B cell (primary cell): ENCODE measurements around the gene ROBO2. TPM values are rescaled to one million over a fixed set of nuclear protein-coding genes. Genes with fewer than 3 reads are reported as not detected.

ENCODE experiments used
- ATAC-seq: fragments of 200-7000 bp; cut with Tn5 transposase; one replicate; pipeline ENCODE4 v1.10.0; 2021; ENCODE audit warnings: low read depth, mild to moderate bottlenecking, moderate number of reproducible peaks, moderate library complexity
- CTCF ChIA-PET: fragments of 350-600 bp; sonication (Branson Sonifier 250); formaldehyde crosslinking; loops from one replicate; lab custom pipeline; 2021; ENCODE audit warnings: antibody characterized with exemption, inconsistent platforms; lab: Charles Lee
- POLR2A ChIA-PET: fragments of 350-600 bp; sonication (Branson Sonifier 250); formaldehyde crosslinking; loops from one replicate; lab custom pipeline; 2021; ENCODE audit warnings: antibody characterized with exemption; lab: Charles Lee
- DNase-seq: peaks from one replicate; pipeline ENCODE4 v3.0.0; 2013
- H2AFZ ChIP-seq: 2 replicates; pipeline ENCODE4 v1.6.1; 2012; ENCODE audit warnings: mild to moderate bottlenecking, low read depth, low read length; ENCODE audit not compliant: insufficient read depth, poor library complexity, severe bottlenecking
- H3K27ac ChIP-seq, 2 donors: 1 replicate in 1 of 2; 2 replicates in 1 of 2; pipeline ENCODE4 v1.5.1; 2012 to 2013; ENCODE audit warnings: low read length in 2 of 2, mild to moderate bottlenecking in 2 of 2, moderate library complexity in 1 of 2
- H3K27me3 ChIP-seq, 4 experiments: fragments of 200-600 bp in 1 of 4; sonication (generic) in 1 of 4; replicated peaks in 1 of 4; 1 replicate in 2 of 4; 2 replicates in 2 of 4; pipeline versions ENCODE4 v1.6.1 to v1.7.0; 2013 to 2016; ENCODE audit warnings: low read length in 3 of 4, mild to moderate bottlenecking in 2 of 4, mixed read lengths in 1 of 4, moderate library complexity in 1 of 4; ENCODE audit not compliant: insufficient read depth in 4 of 4, control insufficient read depth in 3 of 4; ENCODE audit errors: control extremely low read depth in 1 of 4
- H3K36me3 ChIP-seq, 2 experiments: replicated peaks in 1 of 2; 1 replicate in 1 of 2; 2 replicates in 1 of 2; pipeline versions ENCODE4 v1.6.1 to v1.7.1; 2013; ENCODE audit warnings: low read length in 1 of 2; ENCODE audit not compliant: insufficient read depth in 2 of 2, control insufficient read depth in 1 of 2; ENCODE audit errors: control extremely low read depth in 1 of 2, extremely low read depth in 1 of 2
- H3K4me1 ChIP-seq, 2 donors: fragments of 200-600 bp in 1 of 2; sonication (generic) in 1 of 2; 1 replicate in 1 of 2; 2 replicates in 1 of 2; pipeline versions ENCODE4 v1.5.1 to v1.6.1; 2013 to 2017; ENCODE audit warnings: low read length in 2 of 2; ENCODE audit not compliant: control insufficient read depth in 2 of 2, insufficient read depth in 2 of 2
- H3K4me2 ChIP-seq: replicated peaks from 2 replicates; pipeline ENCODE3; 2012; ENCODE audit warnings: mild to moderate bottlenecking, low read depth, low read length; ENCODE audit not compliant: poor library complexity, severe bottlenecking
- H3K4me3 ChIP-seq, 5 experiments: fragments of 200-600 bp in 1 of 5; sonication (generic) in 1 of 5; 1 replicate in 3 of 5; 2 replicates in 2 of 5; pipeline versions ENCODE4 v1.5.1 to v1.7.0; 2011 to 2016; ENCODE audit warnings: low read length in 4 of 5, mild to moderate bottlenecking in 4 of 5, low read depth in 2 of 5, control low read depth in 1 of 5, moderate library complexity in 1 of 5; ENCODE audit not compliant: insufficient read depth in 1 of 5; ENCODE audit errors: control extremely low read depth in 1 of 5, extremely low read depth in 1 of 5
- H3K79me2 ChIP-seq: fragments of 200-600 bp; sonication (generic); one replicate; pipeline ENCODE4 v1.6.0; 2016; ENCODE audit warnings: low read length; ENCODE audit not compliant: control insufficient read depth, insufficient read depth
- H3K9ac ChIP-seq: fragments of 200-600 bp; sonication (generic); 2 replicates; pipeline ENCODE4 v1.6.1; 2017; ENCODE audit warnings: mild to moderate bottlenecking, low read length, moderate library complexity
- H3K9me3 ChIP-seq, 3 donors: one replicate each; pipeline versions ENCODE4 v1.6.1 to v1.7.1; 2013; ENCODE audit warnings: low read length in 2 of 3; ENCODE audit not compliant: control insufficient read depth in 2 of 3, insufficient read depth in 1 of 3; ENCODE audit errors: control extremely low read depth in 1 of 3
- H4K20me1 ChIP-seq: 2 replicates; pipeline ENCODE4 v1.6.0; 2012; ENCODE audit warnings: mild to moderate bottlenecking, low read length; ENCODE audit not compliant: insufficient read depth, control insufficient read depth, poor library complexity, severe bottlenecking
- H3K27ac Mint-ChIP-seq: one replicate; pipeline ENCODE4 v1.8.0; 2021; ENCODE audit warnings: mixed read lengths
- H3K27me3 Mint-ChIP-seq: one replicate; pipeline ENCODE4 v1.8.0; 2021; ENCODE audit warnings: mixed read lengths
- H3K4me1 Mint-ChIP-seq: one replicate; pipeline ENCODE4 v1.8.0; 2021; ENCODE audit warnings: mixed read lengths
- H3K4me3 Mint-ChIP-seq: one replicate; pipeline ENCODE4 v1.8.0; 2021; ENCODE audit warnings: mixed read lengths
- H3K9me3 Mint-ChIP-seq: one replicate; pipeline ENCODE4 v1.8.0; 2022; ENCODE audit warnings: mixed read lengths; ENCODE audit not compliant: insufficient read depth
- EZH2 ChIP-seq: IDR thresholded peaks from 2 replicates; pipeline ENCODE4 v1.6.1; 2012; ENCODE audit warnings: borderline replicate concordance, low read depth, mild to moderate bottlenecking, moderate library complexity, low read length; ENCODE audit not compliant: insufficient read depth, poor library complexity, severe bottlenecking
- WGBS: methylation state at CpG from one replicate; pipeline ENCODE4 v1.1.5; 2013; ENCODE audit warnings: missing lambda C conversion rate; ENCODE audit not compliant: insufficient coverage; 5-methylcytosine and 5-hydroxymethylcytosine counted together
- intact Hi-C: fragments of 100-400 bp; cut with micrococcal nuclease; formaldehyde crosslinking; loops from one replicate; pipeline ENCODE4 v1.10.0; 2022
- polyA plus RNA-seq: library from polyadenylated mRNA; depleted of rRNA; stranded (reverse); fragments of >200 nt; gene quantifications from 2 replicates; pipeline ENCODE4 v1.2.3, GENCODE V29; 2012
- total RNA-seq, 2 donors: library from RNA; stranded (reverse); fragments of 120-200 nt in 1 of 2; gene quantifications; 1 replicate in 1 of 2; 2 replicates in 1 of 2; pipeline versions ENCODE4 v1.2.3 to v1.2.4, GENCODE V29; 2013 to 2022
- TF ChIP-seq, protein P1 (sequence below): fragments of 200-600 bp; IDR thresholded peaks from one replicate; pipeline ENCODE4 v1.8.0; 2022; ENCODE audit warnings: antibody characterized with exemption, mild to moderate bottlenecking

The ROBO2 gene
- total and polyA plus RNA-seq, 2 donors (not counting 1 experiment from before 2014, with no cell fraction given), result not detected

- POLR2A ChIA-PET, result no interaction called here
- H3K4me2 ChIP-seq, result no peak overlapping the region
- TF ChIP-seq, protein P1, sequence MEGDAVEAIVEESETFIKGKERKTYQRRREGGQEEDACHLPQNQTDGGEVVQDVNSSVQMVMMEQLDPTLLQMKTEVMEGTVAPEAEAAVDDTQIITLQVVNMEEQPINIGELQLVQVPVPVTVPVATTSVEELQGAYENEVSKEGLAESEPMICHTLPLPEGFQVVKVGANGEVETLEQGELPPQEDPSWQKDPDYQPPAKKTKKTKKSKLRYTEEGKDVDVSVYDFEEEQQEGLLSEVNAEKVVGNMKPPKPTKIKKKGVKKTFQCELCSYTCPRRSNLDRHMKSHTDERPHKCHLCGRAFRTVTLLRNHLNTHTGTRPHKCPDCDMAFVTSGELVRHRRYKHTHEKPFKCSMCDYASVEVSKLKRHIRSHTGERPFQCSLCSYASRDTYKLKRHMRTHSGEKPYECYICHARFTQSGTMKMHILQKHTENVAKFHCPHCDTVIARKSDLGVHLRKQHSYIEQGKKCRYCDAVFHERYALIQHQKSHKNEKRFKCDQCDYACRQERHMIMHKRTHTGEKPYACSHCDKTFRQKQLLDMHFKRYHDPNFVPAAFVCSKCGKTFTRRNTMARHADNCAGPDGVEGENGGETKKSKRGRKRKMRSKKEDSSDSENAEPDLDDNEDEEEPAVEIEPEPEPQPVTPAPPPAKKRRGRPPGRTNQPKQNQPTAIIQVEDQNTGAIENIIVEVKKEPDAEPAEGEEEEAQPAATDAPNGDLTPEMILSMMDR, result no peak
- no peak for TF ChIP-seq EZH2
These were observed 146.8 kb downstream of the ROBO2 start for GRCh38 chr3:77186728-77187127.

DNA sequence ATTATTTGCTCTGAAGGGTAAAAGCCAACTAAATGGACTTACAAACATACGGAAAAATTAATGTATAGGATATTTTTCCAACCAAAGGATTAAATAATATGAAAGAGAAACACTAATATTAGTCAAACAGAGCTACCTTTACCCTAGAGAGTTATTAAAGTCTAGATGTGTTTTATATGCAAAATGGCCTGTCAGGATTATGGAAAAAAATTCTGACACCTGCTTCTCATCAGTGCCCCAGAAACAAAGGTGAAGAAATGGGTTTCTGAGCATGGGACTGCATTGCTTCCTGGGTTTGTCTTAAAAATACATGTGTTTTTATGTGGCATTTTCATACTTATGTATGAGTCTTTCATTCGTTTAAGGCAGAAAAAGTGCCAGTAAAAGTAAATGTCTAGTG, 148.3 kb downstream of the ROBO2 start:
- Histone ChIP-seq H3K9ac (no peak overlapping the region), H4K20me1 (no peaks in the 10 kb centered on the region), H3K4me3 (no peak overlapping the region), H2AFZ (no peak overlapping the region), H3K27me3 (no peaks in the 10 kb centered on the region), H3K4me2 (no peak overlapping the region), H3K27ac (no peak overlapping the region), H3K4me1 (no peaks in the 10 kb centered on the region), H3K79me2 (no peaks in the 10 kb centered on the region), H3K36me3 (no peaks in the 10 kb centered on the region), H3K9me3 (peaks cover 0 to 1% (median 0%) of the 10 kb centered on the region in 3 donors)
- WGBS, result no CpG with 5 or more reads among the region's 2 CpGs
- ChIA-PET CTCF (no interaction called here), POLR2A (no interaction called here)
- intact Hi-C loops, result no loop called here
- Mint-ChIP-seq H3K27me3 (no peaks in the 10 kb centered on the region), H3K9me3 (peaks cover 2% of the 10 kb centered on the region), H3K4me3 (no peak overlapping the region), H3K27ac (no peak overlapping the region), H3K4me1 (no peaks in the 10 kb centered on the region)
- no peak for ATAC-seq
- TF ChIP-seq EZH2, result no peak
- TF ChIP-seq, protein P1, result no peak
- no peak for DNase-seq

More at GRCh38 chr3:77186728-77187127, 146.8 kb downstream of the ROBO2 start:
- Histone ChIP-seq H4K20me1 (no peaks in the 10 kb centered on the region), H3K27ac (no peak overlapping the region), H2AFZ (no peak overlapping the region), H3K79me2 (no peaks in the 10 kb centered on the region), H3K4me3 (no peak overlapping the region), H3K9ac (no peak overlapping the region), H3K4me1 (no peaks in the 10 kb centered on the region), H3K27me3 (no peaks in the 10 kb centered on the region), H3K36me3 (no peaks in the 10 kb centered on the region), H3K9me3 (peaks cover 0 to 1% (median 0%) of the 10 kb centered on the region in 3 donors)
- no peaks in the 10 kb centered on the region for H3K4me1 Mint-ChIP-seq
- no peak overlapping the region for H3K4me3 Mint-ChIP-seq
- intact Hi-C loops, result no loop called here
- no CpG with 5 or more reads among the region's 4 CpGs for WGBS
- CTCF ChIA-PET, result no interaction called here
- no peaks in the 10 kb centered on the region for H3K27me3 Mint-ChIP-seq
- no peak overlapping the region for H3K27ac Mint-ChIP-seq
- DNase-seq (no peak), ATAC-seq (no peak)
- H3K9me3 Mint-ChIP-seq, result peaks cover 2% of the 10 kb centered on the region
